NCI-H2196 treated with DMSO at 0.1 percent for 48 hours (cell line): ENCODE data around the gene FAM9C.
A peak's percentile ranks its signal among the peaks of the same experiment; 100 is the strongest.

Experiments used
- DNase-seq: peaks from one replicate; lab custom pipeline; 2025; ENCODE audit not compliant: unreplicated experiment; lab: John Stamatoyannopoulos, UW

FAM9C gene

GRCh38 chrX:13008851-13009250, 35.6 kb downstream of the FAM9C start:
- DNase-seq: no peak

DNA sequence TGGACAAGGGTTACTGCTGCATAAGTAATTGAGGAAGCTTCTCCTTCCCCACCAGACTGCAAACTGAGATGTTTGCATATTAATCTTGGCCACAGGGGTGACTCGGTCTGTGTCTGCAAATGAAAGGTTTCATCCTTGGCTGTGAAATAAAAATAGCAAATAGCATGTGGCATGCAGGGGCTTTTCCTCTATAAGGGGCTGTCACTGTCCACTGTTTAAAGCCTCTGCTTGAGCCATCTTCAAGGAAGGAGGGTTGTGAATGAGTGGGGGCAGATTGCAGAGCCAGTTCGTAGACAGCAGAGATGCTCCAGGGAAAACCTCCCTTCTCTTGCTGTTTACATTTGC, 36.3 kb downstream of the FAM9C start:
- no peak for DNase-seq

DNA sequence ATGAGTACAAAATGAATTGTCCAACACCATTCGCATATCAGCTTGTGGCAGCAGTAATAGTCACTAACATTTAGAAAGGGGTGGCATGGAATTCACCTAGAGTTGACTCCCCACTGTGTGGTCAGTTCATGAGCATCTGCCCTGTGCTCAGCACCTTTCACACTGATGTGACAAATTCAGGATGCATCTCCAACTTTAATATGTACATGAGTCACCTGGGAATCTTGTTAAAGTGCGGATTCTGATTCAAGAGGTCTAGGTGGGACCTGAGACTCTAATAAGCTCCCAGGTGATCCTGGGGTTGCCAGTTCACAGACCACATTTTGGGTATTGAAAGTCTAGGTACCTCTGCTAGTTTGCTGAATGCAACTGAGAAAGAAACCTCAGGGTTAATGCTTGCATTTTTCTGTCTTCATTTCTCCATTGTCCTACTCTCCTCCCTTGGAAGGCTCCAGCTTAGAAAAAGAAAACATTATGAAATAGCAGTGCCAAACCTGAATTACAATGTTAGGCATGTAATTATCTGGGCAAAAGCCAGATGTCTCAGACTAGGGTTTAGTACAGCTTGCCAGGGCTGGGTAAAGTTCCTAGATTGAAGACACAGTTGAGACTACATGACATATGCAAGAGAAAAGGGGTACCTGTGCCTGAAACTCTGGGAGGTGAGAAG, 36.8 kb downstream of the FAM9C start:
- DNase-seq: no peak

GRCh38 chrX:13005661-13006473, 38.6 kb downstream of the FAM9C start:
- no peak for DNase-seq

DNA sequence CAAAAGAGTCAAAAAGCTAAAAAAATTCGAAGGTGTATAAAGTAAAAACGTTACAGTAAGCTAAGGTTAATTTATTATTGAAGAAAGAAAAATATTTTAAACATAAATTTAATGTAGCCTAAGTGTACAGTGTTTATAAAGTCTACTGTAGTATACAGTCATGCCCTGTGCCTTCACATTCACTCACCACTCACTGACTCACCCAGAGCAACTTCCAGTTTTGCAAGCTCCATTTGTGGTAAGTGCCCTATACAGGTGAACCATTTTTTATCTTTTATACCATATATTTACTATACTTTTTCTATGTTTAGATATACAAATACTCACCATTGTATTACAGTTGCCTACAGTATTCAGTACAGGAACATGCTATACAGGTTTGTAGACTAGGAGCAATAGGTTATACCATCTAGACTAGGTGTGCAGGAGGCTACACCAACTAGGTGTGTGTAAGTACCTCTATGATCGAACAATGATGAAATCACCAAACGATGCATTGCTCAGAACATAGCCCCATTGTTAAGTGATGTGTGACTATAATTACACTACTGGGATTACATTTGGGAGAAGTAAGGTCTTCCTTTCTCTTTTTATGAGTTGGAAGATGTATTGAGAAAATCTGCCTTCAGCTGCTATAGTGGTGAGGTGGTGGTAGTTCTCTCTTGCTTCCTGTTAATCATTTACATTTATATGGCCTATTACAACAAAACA, 42.3 kb downstream of the FAM9C start:
- DNase-seq: no peak

DNA sequence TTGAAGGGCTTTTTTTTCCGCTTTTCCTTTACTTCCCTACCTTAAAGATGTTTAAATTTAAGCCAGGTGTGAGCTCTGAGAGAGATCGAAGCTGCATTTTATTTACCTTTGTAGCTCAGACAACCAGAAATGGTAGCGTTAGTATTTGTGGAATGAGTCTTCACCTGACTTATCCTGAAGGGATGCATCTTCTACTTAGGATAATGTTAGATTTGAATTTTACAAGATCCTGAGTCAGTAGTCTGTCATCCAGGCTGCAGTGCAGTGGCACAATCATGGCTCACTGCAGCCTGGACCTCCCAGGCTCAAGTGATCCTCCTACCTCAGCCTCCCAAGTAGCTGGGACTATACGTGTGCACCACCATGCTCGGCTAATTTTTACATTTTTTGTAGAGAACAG, 43.3 kb downstream of the FAM9C start:
- DNase-seq: no peak

GRCh38 chrX:13000301-13000811, 44.1 kb downstream of the FAM9C start:
- no peak for DNase-seq

- no peak for DNase-seq
These were observed 45.0 kb downstream of the FAM9C start for GRCh38 chrX:12999422-12999821.

DNA sequence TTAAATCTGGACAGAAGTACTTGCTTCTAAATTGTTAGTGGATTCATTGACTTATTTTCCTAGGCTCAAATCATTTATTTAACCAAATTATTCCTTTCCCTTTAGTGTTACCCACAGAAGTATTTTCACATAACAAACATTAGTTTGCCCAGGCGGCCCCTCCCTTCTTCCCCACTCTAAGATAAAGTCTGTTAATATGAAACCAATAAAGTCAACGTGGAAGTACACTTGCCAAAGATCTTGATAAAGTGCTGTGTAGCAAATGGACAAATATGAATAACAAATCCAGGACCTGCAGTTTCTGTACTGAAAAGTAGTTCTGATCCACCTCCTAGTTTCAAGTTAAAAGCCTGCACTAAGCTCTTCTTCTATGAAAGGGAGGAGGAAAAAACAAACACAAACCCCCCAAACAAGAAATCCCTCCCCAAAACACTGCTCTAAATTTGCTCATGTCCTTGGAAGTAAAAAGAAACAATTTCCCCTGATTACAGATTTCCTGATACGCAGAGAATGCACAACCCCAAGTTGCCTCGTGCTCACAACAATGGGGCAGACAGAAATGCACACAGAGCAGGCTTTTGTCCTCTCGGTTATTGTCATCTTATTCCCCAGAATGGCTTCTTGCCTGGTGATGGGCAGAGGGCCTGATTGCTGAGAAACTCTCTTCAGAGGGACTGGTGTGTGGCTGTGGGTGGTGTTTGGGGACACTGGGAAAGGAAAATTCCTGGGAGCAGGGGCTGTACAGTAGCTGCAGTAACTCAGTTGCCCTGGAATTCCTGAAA, 46.3 kb downstream of the FAM9C start:
- no peak for DNase-seq

DNA sequence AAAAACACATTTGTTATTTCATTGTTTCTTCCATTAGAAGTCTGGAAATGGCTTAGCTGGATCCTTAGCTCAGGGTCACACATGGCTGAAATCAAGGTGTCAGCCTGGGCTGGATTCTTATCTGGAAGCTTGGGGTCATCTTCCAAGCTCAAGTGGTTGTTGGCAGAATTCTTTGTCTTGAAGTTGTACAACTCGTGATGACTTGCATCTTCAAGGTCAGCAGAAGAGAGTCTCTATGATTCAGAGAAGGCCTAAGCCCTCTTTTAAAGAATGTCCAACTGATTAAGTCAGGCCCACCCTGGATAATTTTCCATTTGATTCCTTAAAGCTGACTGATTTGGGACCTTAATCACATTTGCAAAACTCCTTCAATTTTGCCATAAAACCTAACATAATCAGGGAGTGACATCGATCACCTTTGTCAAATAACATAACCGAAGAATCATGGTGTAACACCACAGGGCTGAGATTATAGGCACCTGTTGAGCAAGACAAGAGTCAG, 47.4 kb downstream of the FAM9C start:
- no peak for DNase-seq

DNA sequence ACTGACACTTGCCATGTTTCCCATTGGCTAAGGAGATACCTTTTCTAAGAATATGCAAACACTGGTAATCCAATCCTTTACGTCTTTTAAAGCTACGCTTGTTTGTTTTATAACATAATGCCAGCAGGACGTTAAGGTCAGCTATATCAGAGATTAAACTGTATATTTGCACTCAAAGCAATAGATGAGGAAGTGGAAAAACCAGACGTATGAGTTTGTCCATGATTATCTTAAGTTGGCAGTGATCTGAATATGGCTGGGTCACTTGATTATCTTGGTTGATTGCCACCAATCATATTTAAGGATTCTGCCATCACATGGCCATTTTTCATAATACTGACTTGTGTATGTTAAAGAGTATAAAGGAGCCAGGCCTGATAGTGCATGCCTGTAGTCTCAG, 50.1 kb downstream of the FAM9C start:
- DNase-seq: peak; percentile 17

DNA sequence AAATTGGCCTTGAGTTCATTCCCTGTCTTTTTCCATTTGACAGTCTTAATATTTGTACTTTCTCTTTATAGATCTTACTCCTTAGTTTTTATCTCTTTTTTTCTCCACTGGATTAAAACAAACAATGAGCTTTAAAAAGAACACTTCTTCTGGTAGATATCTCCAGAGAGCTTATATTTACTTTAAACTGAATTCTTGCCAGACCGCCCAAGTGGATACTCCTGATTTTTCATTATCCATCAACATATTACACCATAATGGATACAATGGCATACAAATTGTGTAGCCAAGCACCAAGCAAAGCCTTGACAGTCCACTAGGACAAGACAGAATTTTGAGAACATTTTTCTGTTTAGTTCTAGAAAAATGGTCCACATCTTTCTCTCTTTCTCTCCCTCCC, 50.6 kb downstream of the FAM9C start:
- DNase-seq: no peak

GRCh38 chrX:12992544-12993118, 51.8 kb downstream of the FAM9C start:
- DNase-seq: no peak

GRCh38 chrX:12991575-12991974, 52.8 kb downstream of the FAM9C start:
- no peak for DNase-seq

GRCh38 chrX:12989461-12989860, 55.0 kb downstream of the FAM9C start:
- DNase-seq: no peak

GRCh38 chrX:12988797-12989196, 55.6 kb downstream of the FAM9C start:
- DNase-seq: peak; percentile 57

- DNase-seq: no peak
These were observed 56.4 kb downstream of the FAM9C start for GRCh38 chrX:12987900-12988594.

- DNase-seq: no peak
These were observed 57.1 kb downstream of the FAM9C start for GRCh38 chrX:12987340-12987739.

DNA sequence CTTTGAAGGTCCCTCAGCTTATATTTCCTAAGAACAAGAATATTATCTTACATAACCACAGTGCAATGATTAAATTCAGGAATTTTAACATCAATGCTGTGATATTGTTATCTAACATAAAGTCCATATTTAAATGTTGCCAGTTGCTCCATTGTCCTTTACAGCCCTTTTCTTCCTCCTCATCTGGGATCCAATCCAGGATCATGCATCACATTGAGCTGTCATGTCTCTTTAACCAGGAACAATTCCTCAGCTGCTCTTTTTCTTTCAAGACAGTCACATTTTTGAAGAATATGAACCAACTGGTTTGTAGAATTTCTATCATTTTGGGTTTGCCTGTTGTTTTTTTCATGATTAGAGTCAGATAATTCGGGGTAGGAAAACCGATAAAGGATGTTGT, 57.5 kb downstream of the FAM9C start:
- DNase-seq: no peak

GRCh38 chrX:12986164-12986779, 58.1 kb downstream of the FAM9C start:
- DNase-seq: no peak
